H7 (cell line): Measurements from ENCODE around the gene AZU1. TPM values are rescaled to one million over a fixed set of nuclear protein-coding genes. Genes with fewer than 3 reads are reported as not detected.

Experiments
- DNase-seq: peaks from one replicate; pipeline ENCODE4 v3.0.0; 2012
- H3K27me3 ChIP-seq: 2 replicates; pipeline ENCODE4 v1.6.0; 2011; ENCODE audit warnings: mild to moderate bottlenecking, low read length; ENCODE audit not compliant: control insufficient read depth, insufficient read depth
- H3K36me3 ChIP-seq: replicated peaks from 2 replicates; pipeline ENCODE4 v1.5.1; 2011; ENCODE audit warnings: low read length; ENCODE audit not compliant: control insufficient read depth, insufficient read depth
- H3K4me3 ChIP-seq: 2 replicates; pipeline ENCODE4 v1.5.1; 2011; ENCODE audit warnings: low read depth, mild to moderate bottlenecking, control low read depth, low read length, moderate library complexity; ENCODE audit not compliant: insufficient read depth
- total RNA-seq: library from RNA; depleted of rRNA; stranded (reverse); fragments of >200 nt; shearing (Covaris generic); gene quantifications from 2 replicates; pipeline ENCODE4 v1.2.3, GENCODE V29; 2014

AZU1 gene
- total RNA-seq, 1 experiment from 2014 or later = 1.3 TPM

GRCh38 chr19:802498-803098 lies 25.0 kb upstream of the AZU1 start:
- Histone ChIP-seq H3K36me3 (peaks cover 47% of the 10 kb centered on the region), H3K27me3 (no peaks in the 10 kb centered on the region), H3K4me3 (no peak overlapping the region)
- DNase-seq = peak; percentile 76

DNA sequence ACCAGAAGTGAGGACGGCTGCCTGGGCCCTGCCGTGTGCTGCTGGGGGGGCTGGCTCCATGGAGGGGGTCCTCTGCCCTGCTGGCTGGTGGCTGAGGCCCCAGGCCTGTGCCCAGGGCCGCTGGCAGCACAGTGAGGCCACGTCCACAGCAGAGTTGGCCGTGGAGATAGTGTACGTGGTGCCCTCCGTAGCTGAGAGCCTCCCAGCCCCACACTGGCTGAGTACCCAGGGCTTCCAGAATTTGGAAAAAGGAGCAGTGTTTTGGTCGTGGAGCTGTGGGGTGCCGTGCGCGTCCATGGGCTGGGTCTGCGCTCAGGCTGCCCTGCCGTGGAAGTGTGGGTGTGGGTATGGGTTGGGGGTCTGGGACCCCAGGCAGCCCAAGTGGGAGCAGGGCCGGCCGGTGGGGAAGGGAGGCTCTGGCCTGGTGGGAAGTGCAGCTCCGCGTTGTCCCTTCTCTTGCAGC lies 24.5 kb upstream of the AZU1 start:
- DNase-seq = peak; percentile 66
- H3K36me3 ChIP-seq = peaks cover 51% of the 10 kb centered on the region

GRCh38 chr19:803686-804418 lies 23.8 kb upstream of the AZU1 start:
- H3K4me3 ChIP-seq = no peak overlapping the region
- DNase-seq = peak; percentile 58
- peaks cover 53% of the 10 kb centered on the region for H3K36me3 ChIP-seq
- no peaks in the 10 kb centered on the region for H3K27me3 ChIP-seq

More for the DNA sequence above, 24.5 kb upstream of the AZU1 start:
- Histone ChIP-seq H3K27me3 (no peaks in the 10 kb centered on the region), H3K4me3 (no peak overlapping the region)

DNA sequence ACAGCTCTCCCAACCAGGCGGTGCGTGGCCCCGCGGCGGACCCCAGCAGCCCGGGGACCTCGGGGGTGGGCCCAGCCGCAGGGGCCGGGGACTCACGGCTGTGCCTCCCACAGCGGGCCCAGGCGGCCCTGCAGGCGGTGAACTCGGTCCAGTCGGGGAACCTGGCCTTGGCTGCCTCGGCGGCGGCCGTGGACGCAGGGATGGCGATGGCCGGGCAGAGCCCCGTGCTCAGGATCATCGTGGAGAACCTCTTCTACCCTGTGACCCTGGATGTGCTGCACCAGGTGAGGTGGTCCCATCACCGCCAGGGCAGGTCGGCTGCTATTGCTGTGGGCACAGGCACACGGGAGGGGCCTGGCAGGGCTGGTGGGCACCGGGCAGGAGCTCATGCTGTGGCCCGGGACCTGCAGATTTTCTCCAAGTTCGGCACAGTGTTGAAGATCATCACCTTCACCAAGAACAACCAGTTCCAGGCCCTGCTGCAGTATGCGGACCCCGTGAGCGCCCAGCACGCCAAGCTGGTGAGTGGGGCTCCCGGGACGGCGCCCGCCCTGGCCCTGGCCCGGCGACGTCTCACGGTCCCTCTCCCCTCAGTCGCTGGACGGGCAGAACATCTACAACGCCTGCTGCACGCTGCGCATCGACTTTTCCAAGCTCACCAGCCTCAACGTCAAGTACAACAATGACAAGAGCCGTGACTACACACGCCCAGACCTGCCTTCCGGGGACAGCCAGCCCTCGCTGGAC lies 23.0 kb upstream of the AZU1 start:
- H3K36me3 ChIP-seq = peaks cover 52% of the 10 kb centered on the region
- peak; percentile 70 for DNase-seq
- no peaks in the 10 kb centered on the region for H3K27me3 ChIP-seq
- no peak overlapping the region for H3K4me3 ChIP-seq

GRCh38 chr19:805166-805551 lies 22.5 kb upstream of the AZU1 start:
- H3K4me3 ChIP-seq = no peak overlapping the region
- peaks cover 51% of the 10 kb centered on the region for H3K36me3 ChIP-seq
- DNase-seq = peak; percentile 73
- no peaks in the 10 kb centered on the region for H3K27me3 ChIP-seq

GRCh38 chr19:805600-806550 lies 21.8 kb upstream of the AZU1 start:
- peak; percentile 84 for DNase-seq
- no peaks in the 10 kb centered on the region for H3K27me3 ChIP-seq
- H3K4me3 ChIP-seq = no peak overlapping the region
- peaks cover 49% of the 10 kb centered on the region for H3K36me3 ChIP-seq

DNA sequence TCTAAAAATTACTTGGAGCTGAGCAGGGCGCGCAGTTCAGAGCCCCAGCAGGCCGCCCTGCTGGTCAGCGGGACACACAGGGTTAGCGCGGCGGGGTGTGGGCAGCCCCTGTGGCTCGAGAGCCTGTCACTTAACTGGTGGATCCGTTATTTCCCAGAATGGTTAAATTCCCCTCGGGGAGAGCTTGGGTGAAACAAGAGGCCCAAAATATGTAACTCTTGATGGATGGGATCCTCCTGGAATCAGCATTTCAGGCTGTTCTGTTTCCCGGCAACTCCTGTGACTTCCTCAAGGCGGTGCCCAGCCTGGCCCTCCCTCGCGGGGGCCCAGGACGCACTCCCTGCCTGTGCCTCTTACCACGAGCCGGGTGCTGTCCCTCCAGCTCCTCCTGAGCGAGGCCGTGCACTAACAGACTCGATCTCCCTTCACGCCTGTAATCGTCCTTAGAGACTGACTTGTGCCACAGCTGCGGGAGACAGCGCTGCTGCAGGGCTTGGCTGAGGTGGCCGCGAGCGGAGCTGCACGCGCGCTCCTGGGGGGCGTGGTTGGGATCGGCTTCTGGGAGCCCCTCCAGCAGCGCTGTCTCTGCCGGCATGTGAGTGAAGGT lies 20.7 kb upstream of the AZU1 start:
- Histone ChIP-seq H3K36me3 (peaks cover 43% of the 10 kb centered on the region), H3K27me3 (no peaks in the 10 kb centered on the region), H3K4me3 (no peak overlapping the region)
- DNase-seq = peak; percentile 77

GRCh38 chr19:807627-808422 lies 19.8 kb upstream of the AZU1 start:
- Histone ChIP-seq H3K4me3 (no peak overlapping the region), H3K27me3 (no peaks in the 10 kb centered on the region), H3K36me3 (peaks cover 45% of the 10 kb centered on the region)
- DNase-seq = peak; percentile 75

- no peaks in the 10 kb centered on the region for H3K27me3 ChIP-seq
- no peak for DNase-seq
- peaks cover 42% of the 10 kb centered on the region for H3K36me3 ChIP-seq
- no peak overlapping the region for H3K4me3 ChIP-seq
Measured at GRCh38 chr19:808423-808775, 19.2 kb upstream of the AZU1 start.

- H3K36me3 ChIP-seq = peaks cover 30% of the 10 kb centered on the region
- peak; percentile 65 for DNase-seq
- H3K4me3 ChIP-seq = no peak overlapping the region
Measured at GRCh38 chr19:810077-810855, 17.4 kb upstream of the AZU1 start.

DNA sequence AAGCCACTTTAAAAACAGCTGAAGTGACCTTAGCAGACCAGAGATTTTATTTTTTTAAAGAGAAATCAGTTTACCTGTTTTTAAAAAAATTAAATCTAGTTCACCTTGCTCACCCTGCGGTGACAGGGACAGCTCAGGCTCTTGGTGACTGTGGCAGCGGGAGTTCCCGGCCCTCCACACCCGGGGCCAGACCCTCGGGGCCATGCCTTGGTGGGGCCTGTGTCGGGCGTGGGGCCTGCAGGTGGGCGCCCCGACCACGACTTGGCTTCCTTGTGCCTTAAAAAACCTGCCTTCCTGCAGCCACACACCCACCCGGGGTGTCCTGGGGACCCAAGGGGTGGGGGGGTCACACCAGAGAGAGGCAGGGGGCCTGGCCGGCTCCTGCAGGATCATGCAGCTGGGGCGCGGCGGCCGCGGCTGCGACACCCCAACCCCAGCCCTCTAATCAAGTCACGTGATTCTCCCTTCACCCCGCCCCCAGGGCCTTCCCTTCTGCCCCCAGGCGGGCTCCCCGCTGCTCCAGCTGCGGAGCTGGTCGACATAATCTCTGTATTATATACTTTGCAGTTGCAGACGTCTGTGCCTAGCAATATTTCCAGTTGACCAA lies 16.7 kb upstream of the AZU1 start:
- DNase-seq = peak; percentile 80
- H3K27me3 ChIP-seq = no peaks in the 10 kb centered on the region
- no peak overlapping the region for H3K4me3 ChIP-seq
- peaks cover 26% of the 10 kb centered on the region for H3K36me3 ChIP-seq

More at GRCh38 chr19:810077-810855, 17.4 kb upstream of the AZU1 start:
- no peaks in the 10 kb centered on the region for H3K27me3 ChIP-seq

GRCh38 chr19:811506-812048 lies 16.1 kb upstream of the AZU1 start:
- DNase-seq = no peak
- Histone ChIP-seq H3K27me3 (no peaks in the 10 kb centered on the region), H3K4me3 (no peak overlapping the region), H3K36me3 (peaks cover 26% of the 10 kb centered on the region)
